Ramos (cell line): ENCODE measurements around the gene MAP2K4.
"Not testable (repeated sequence)": the region's sequence is repeated elsewhere in the genome, so short reads cannot be mapped to it uniquely, and the experiment has no call there.

Experiments
- in situ Hi-C: fragments of 300-500 bp; cut with MboI; formaldehyde crosslinking; loops from one replicate; pipeline ENCODE4 v1.14.3; 2022; ENCODE audit warnings: low sequenced_read_pairs; ENCODE audit not compliant: unreplicated experiment

The MAP2K4 gene

GRCh38 chr17:12020642-12021622 is at the start of gene MAP2K4:
Gene MAP2K4, plus strand, starts transcription at chr17:12020877. Its CDS starts 10 bp downstream, at chr17:12020887.
- in situ Hi-C loops, result no loop called here

- in situ Hi-C loops, result not testable (repeated sequence)
Measured at GRCh38 chr17:11972741-11973140, 47.9 kb upstream of the MAP2K4 start.

GRCh38 chr17:11979795-11980194 is 40.9 kb upstream of the MAP2K4 start:
- in situ Hi-C loops, result no loop called here

- in situ Hi-C loops, result no loop called here
Measured at GRCh38 chr17:11980813-11981212, 39.9 kb upstream of the MAP2K4 start.

- in situ Hi-C loops, result no loop called here
Measured at GRCh38 chr17:11981862-11982261, 38.8 kb upstream of the MAP2K4 start.

GRCh38 chr17:11986179-11986941 is 34.3 kb upstream of the MAP2K4 start:
- in situ Hi-C loops, result no loop called here

GRCh38 chr17:11986942-11987329 is 33.7 kb upstream of the MAP2K4 start:
- in situ Hi-C loops, result no loop called here

- in situ Hi-C loops, result no loop called here
Measured at GRCh38 chr17:11990363-11990983, 30.2 kb upstream of the MAP2K4 start.

- in situ Hi-C loops, result no loop called here
Measured at GRCh38 chr17:11991461-11991860, 29.2 kb upstream of the MAP2K4 start.

- in situ Hi-C loops, result no loop called here
Measured at GRCh38 chr17:11996722-11997146, 23.9 kb upstream of the MAP2K4 start.

GRCh38 chr17:11997147-11997971 is 23.3 kb upstream of the MAP2K4 start, which contains the start of gene ZNF18:
Gene ZNF18, minus strand, starts transcription at chr17:11997475. Its CDS starts 4,646 bp downstream, at chr17:11992829.
- in situ Hi-C loops, result no loop called here

- in situ Hi-C loops, result no loop called here
Measured at GRCh38 chr17:11997972-11998233, 22.8 kb upstream of the MAP2K4 start.

- in situ Hi-C loops, result no loop called here
Measured at GRCh38 chr17:11999696-12000095, 21.0 kb upstream of the MAP2K4 start.

GRCh38 chr17:12007466-12007865 is 13.2 kb upstream of the MAP2K4 start:
- in situ Hi-C loops, result no loop called here

GRCh38 chr17:12021623-12022140 is 1.0 kb downstream of the MAP2K4 start:
- in situ Hi-C loops, result no loop called here

GRCh38 chr17:12022310-12022709 is 1.6 kb downstream of the MAP2K4 start:
- in situ Hi-C loops, result no loop called here

GRCh38 chr17:12024327-12024726 is 3.6 kb downstream of the MAP2K4 start:
- in situ Hi-C loops, result no loop called here

- in situ Hi-C loops, result no loop called here
Measured at GRCh38 chr17:12027658-12028057, 7.0 kb downstream of the MAP2K4 start.

GRCh38 chr17:12028611-12029010 is 7.9 kb downstream of the MAP2K4 start:
- in situ Hi-C loops, result no loop called here

GRCh38 chr17:12034538-12034937 is 13.9 kb downstream of the MAP2K4 start:
- in situ Hi-C loops, result no loop called here
